Measurements from ENCODE around the gene KIAA0232. TPM values are rescaled to one million over a fixed set of nuclear protein-coding genes. Genes with fewer than 3 reads are reported as not detected.

The KIAA0232 gene
- total and polyA plus RNA-seq, 2 experiments from 2014 or later, result 20.6 to 21.7 TPM

GRCh38 chr4:6764976-6765620 is 17.4 kb upstream of the KIAA0232 start:
- in situ Hi-C loops (cut with MboI), result no loop called here
- no peaks in the 10 kb centered on the region for H3K9me2 ChIP-seq (ENCODE audit: insufficient read depth)
- H2AFZ ChIP-seq, result no peak overlapping the region
- WGBS, 2 experiments (ENCODE audit: low coverage in 1 of 2, low lambda C conversion rate in 2 of 2, missing lambda C conversion rate in 2 of 2), result 85% methylated on average over 11 of the region's 11 CpGs
- H3K4me3 ChIP-seq, result no peak overlapping the region
- H3K27me3 ChIP-seq (replicated peaks; ENCODE audit: insufficient read depth), result no peaks in the 10 kb centered on the region
- H3K9ac ChIP-seq, result no peak overlapping the region
- no peaks in the 10 kb centered on the region for H3K9me3 ChIP-seq (ENCODE audit: low read depth)
- H3K4me1 ChIP-seq (ENCODE audit: insufficient read depth), result peaks cover 12% of the 10 kb centered on the region
- H3K27ac ChIP-seq, result no peak overlapping the region
- TF ChIP-seq EZH2 (IDR thresholded peaks at IDR 0.05; ENCODE audit: insufficient read depth, poor library complexity, severe bottlenecking), result no peak
- TF ChIP-seq EZH2phosphoT487 (IDR thresholded peaks at IDR 0.05; ENCODE audit: insufficient read depth, low read depth), result no peak
- H4K20me1 ChIP-seq (ENCODE audit: insufficient read depth), result no peaks in the 10 kb centered on the region
- 0 out of 2 replicates have a peak, but pooled peaks cover 6% of the 10 kb centered on the region for H3F3A ChIP-seq (ENCODE audit: insufficient read depth)
- H3K36me3 ChIP-seq (ENCODE audit: low read depth), result no peaks in the 10 kb centered on the region
- no peak overlapping the region for H3K4me2 ChIP-seq (ENCODE audit: unreplicated experiment)
- H3K79me2 ChIP-seq (ENCODE audit: insufficient read depth), result no peaks in the 10 kb centered on the region
- no peak for DNase-seq

- no peak overlapping the region for H3K27ac ChIP-seq
- no peak overlapping the region for H3K9ac ChIP-seq
- no peaks in the 10 kb centered on the region for H3K79me2 ChIP-seq (ENCODE audit: insufficient read depth)
- H4K20me1 ChIP-seq (ENCODE audit: insufficient read depth), result no peaks in the 10 kb centered on the region
- H3K9me2 ChIP-seq (ENCODE audit: insufficient read depth), result no peaks in the 10 kb centered on the region
- no peak for TF ChIP-seq EZH2 (IDR thresholded peaks at IDR 0.05; ENCODE audit: insufficient read depth, poor library complexity, severe bottlenecking)
- TF ChIP-seq EZH2phosphoT487 (IDR thresholded peaks at IDR 0.05; ENCODE audit: insufficient read depth, low read depth), result no peak
- DNase-seq, result no peak
- WGBS, 2 experiments (ENCODE audit: low coverage in 1 of 2, low lambda C conversion rate in 2 of 2, missing lambda C conversion rate in 2 of 2), result 71 to 86% methylated on average over 2 of the region's 2 CpGs
- no peak overlapping the region for H3K4me3 ChIP-seq
- no peaks in the 10 kb centered on the region for H3K9me3 ChIP-seq (ENCODE audit: low read depth)
- peaks cover 12% of the 10 kb centered on the region for H3K4me1 ChIP-seq (ENCODE audit: insufficient read depth)
- H3K4me2 ChIP-seq (ENCODE audit: unreplicated experiment), result no peak overlapping the region
- 0 out of 2 replicates have a peak, but pooled peaks cover 6% of the 10 kb centered on the region for H3F3A ChIP-seq (ENCODE audit: insufficient read depth)
- H2AFZ ChIP-seq, result no peak overlapping the region
- no peaks in the 10 kb centered on the region for H3K27me3 ChIP-seq (replicated peaks; ENCODE audit: insufficient read depth)
- H3K36me3 ChIP-seq (ENCODE audit: low read depth), result no peaks in the 10 kb centered on the region
- in situ Hi-C loops (cut with MboI), result no loop called here
Observed at GRCh38 chr4:6765703-6766102, 16.8 kb upstream of the KIAA0232 start.

GRCh38 chr4:6767386-6767747 is 15.2 kb upstream of the KIAA0232 start:
- Histone ChIP-seq H2AFZ (no peak overlapping the region), H3K4me1 (ENCODE audit: insufficient read depth) (peaks cover 18% of the 10 kb centered on the region), H3K79me2 (ENCODE audit: insufficient read depth) (no peaks in the 10 kb centered on the region), H3K9me2 (ENCODE audit: insufficient read depth) (no peaks in the 10 kb centered on the region), H3K4me2 (ENCODE audit: unreplicated experiment) (no peak overlapping the region), H3K9me3 (ENCODE audit: low read depth) (no peaks in the 10 kb centered on the region), H3K4me3 (no peak overlapping the region), H3F3A (ENCODE audit: insufficient read depth) (0 out of 2 replicates have a peak, but pooled peaks cover 9% of the 10 kb centered on the region), H4K20me1 (ENCODE audit: insufficient read depth) (no peaks in the 10 kb centered on the region), H3K27ac (no peak overlapping the region), H3K27me3 (replicated peaks; ENCODE audit: insufficient read depth) (no peaks in the 10 kb centered on the region), H3K9ac (no peak overlapping the region), H3K36me3 (ENCODE audit: low read depth) (no peaks in the 10 kb centered on the region)
- in situ Hi-C loops (cut with MboI), result no loop called here
- 88 to 89% methylated on average over 6 of the region's 6 CpGs for WGBS, 2 experiments (ENCODE audit: low coverage in 1 of 2, low lambda C conversion rate in 2 of 2, missing lambda C conversion rate in 2 of 2)
- TF ChIP-seq EZH2 (IDR thresholded peaks at IDR 0.05; ENCODE audit: insufficient read depth, poor library complexity, severe bottlenecking) (no peak), EZH2phosphoT487 (IDR thresholded peaks at IDR 0.05; ENCODE audit: insufficient read depth, low read depth) (no peak)
- DNase-seq, result no peak

GRCh38 chr4:6767748-6768538 is 14.6 kb upstream of the KIAA0232 start:
- Histone ChIP-seq H3K4me3 (no peak overlapping the region), H4K20me1 (ENCODE audit: insufficient read depth) (no peaks in the 10 kb centered on the region), H3K9ac (peak overlapping the region; percentile 37; the same call in 1 of the 2 replicates), H3K27ac (no peak overlapping the region), H3K9me2 (ENCODE audit: insufficient read depth) (no peaks in the 10 kb centered on the region), H3K9me3 (ENCODE audit: low read depth) (no peaks in the 10 kb centered on the region), H3F3A (ENCODE audit: insufficient read depth) (0 out of 2 replicates have a peak, but pooled peaks cover 11% of the 10 kb centered on the region), H3K36me3 (ENCODE audit: low read depth) (no peaks in the 10 kb centered on the region), H3K79me2 (ENCODE audit: insufficient read depth) (no peaks in the 10 kb centered on the region), H2AFZ (peak overlapping the region; percentile 80), H3K27me3 (replicated peaks; ENCODE audit: insufficient read depth) (no peaks in the 10 kb centered on the region), H3K4me2 (ENCODE audit: unreplicated experiment) (peak overlapping the region; percentile 21), H3K4me1 (ENCODE audit: insufficient read depth) (peaks cover 18% of the 10 kb centered on the region)
- in situ Hi-C loops (cut with MboI), result no loop called here
- no peak for TF ChIP-seq EZH2phosphoT487 (IDR thresholded peaks at IDR 0.05; ENCODE audit: insufficient read depth, low read depth)
- TF ChIP-seq EZH2 (IDR thresholded peaks at IDR 0.05; ENCODE audit: insufficient read depth, poor library complexity, severe bottlenecking), result no peak
- peak; percentile 18 for DNase-seq
- 51 to 53% methylated on average over 17 to 22 of the region's 22 CpGs for WGBS, 2 experiments (ENCODE audit: low coverage in 1 of 2, low lambda C conversion rate in 2 of 2, missing lambda C conversion rate in 2 of 2)

Data from GM23248 (cell line).